GM19324 (cell line): Measurements from ENCODE around the gene KCP.
A peak's percentile ranks its signal among the peaks of the same experiment; 100 is the strongest.
"Not testable (repeated sequence)": the region's sequence is repeated elsewhere in the genome, so short reads cannot be mapped to it uniquely, and the experiment has no call there.

Experiments used
- ATAC-seq: cut with Tn5 transposase; IDR thresholded peaks from one replicate; pipeline ENCODE4 v1.9.1; 2021; ENCODE audit warnings: mild to moderate bottlenecking, moderate library complexity; ENCODE audit not compliant: unreplicated experiment, low FRiP score

Gene KCP

DNA sequence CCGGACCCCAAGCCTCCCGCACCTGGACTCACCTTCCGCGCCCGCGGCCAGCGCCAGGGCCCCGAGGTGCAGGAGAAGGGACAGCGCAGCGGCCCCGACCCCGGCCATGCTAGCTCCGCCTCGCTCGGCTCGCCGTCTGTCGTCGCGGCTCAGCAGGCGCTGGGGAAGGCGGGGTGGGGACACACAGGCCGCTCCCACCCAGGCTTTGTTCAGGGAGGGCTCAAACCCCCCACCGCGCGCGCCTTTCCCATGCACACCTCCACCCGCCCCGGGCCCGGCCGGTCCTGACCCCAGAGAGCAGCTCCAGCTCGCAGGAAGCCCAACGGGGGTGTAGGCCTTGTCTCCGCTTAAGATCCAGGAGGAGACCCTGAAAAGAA is at the start of gene KCP:
Gene KCP, minus strand, starts transcription at position 141 of the 377 bp plus-strand sequence. Its CDS starts 33 bp downstream, at position 108.
- ATAC-seq, result no peak

DNA sequence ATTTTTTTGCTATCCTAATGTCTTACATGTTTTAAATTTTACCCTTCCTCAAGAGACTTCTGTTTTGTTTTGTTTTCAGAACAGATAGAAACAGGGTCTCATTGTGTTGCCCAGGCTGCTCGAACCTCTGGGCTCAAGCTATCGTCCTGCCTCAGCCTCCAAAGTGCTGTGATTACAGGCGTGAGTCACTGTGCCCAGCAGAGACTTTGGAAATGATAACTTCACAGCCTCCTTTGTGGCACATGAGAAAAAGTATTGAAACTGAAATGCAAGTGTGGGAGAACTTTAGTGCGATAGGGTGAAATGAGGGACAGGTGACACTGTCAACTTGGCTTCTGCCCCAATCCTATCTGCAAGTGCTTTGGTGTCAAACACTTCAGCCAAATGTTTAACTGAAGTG is 48.8 kb upstream of the KCP start:
- no peak for ATAC-seq

DNA sequence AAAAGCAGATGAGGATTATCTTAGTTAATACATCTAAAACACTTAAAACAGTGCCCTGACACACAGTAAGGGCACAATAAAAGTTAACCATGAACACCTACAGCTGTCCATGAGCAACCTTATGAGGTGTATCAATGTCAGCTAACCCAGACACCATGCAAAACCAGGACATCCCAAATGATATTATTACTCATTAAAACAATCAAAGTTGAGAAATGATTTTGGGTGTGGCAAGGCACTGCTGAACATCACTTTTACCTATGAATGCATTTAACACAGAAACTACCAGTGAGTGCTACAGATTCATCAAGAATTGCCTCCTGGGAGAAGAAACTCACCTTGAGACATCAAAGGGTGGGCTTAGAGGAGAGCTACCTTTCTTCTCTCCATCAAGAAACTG is 45.5 kb upstream of the KCP start:
- no peak for ATAC-seq

DNA sequence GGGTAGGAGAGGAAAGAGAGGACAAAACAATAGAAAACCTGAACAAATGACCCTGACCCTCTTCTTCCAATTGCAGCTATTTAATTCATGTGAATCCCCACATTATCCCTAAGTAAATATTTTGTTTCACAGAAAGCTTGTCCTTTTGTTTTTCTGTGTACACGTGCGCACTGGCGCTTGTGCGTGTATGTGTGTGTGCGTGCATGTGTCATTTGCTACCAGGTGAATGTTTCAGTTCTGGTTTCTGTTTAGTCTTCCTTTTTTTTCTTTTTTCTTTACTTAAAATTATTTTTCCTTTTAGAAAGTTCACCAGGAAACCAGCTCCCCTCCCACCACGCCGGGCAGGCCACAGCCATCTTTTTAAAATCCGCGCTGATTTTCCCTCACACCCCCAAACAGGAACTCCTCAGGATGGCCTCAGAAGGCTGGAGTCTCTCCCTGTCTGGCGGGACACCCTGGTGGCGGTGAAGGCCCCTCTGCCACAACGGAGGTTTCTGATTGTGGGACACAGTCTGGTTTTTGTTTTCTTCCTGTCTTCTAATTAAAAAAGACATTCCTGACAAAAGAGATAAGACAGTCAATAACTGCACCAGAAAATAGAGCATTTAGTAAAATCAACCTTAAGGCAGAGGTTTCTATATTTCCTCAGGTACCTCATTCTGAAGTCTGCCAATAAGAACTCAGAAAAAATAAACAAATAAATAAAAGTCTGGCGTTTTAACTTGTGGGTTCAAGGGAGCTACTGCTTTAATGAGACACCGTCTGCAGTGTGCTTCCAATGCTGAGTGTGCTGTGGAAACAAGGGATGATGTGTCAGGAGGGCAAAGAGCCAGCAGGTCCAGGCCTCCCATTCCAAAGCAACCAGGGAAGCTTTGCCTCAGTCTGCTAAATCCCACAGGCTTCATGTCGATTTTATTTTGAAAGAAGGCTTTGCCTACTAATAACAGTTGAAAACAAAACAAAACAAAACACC is 44.6 kb upstream of the KCP start:
- peak; percentile 63 for ATAC-seq

DNA sequence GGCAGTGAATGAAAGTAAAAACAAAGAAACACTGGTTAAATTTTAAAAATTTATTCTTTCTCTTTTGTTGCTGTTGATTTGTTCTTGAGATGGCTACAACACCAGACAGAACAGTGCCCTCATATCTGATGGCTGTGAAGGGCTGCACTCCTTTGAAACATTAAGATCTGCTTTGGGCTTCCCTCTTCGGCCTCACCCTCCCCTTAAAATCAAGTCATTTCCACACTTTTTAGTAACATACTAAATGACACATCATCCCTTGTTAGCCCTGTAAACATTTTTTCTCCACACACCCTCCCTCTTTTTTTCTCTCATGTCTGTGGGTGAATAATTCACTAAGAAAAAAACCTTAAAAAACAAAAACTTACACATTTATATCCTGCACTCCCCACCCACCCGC is 43.6 kb upstream of the KCP start:
- no peak for ATAC-seq

DNA sequence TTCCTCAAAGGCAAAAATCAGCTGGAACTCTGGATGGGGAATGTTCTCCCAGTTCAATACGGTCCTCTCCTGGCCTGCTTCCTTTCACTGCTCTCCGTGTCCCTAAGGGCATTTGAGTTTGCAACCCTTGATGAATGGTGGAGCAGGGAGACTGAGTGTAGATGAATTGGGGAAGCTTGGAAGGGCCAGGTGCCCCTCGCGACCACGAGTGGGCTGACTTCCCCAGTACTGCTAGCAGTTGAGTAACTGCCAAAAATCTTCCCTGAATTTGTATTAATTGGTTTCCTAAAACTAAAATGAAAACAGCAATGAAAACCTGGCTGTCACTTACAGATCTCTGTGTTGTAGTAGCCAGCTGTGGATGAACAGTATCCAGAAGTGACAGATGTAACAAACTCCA is 40.8 kb upstream of the KCP start:
- ATAC-seq, result no peak

DNA sequence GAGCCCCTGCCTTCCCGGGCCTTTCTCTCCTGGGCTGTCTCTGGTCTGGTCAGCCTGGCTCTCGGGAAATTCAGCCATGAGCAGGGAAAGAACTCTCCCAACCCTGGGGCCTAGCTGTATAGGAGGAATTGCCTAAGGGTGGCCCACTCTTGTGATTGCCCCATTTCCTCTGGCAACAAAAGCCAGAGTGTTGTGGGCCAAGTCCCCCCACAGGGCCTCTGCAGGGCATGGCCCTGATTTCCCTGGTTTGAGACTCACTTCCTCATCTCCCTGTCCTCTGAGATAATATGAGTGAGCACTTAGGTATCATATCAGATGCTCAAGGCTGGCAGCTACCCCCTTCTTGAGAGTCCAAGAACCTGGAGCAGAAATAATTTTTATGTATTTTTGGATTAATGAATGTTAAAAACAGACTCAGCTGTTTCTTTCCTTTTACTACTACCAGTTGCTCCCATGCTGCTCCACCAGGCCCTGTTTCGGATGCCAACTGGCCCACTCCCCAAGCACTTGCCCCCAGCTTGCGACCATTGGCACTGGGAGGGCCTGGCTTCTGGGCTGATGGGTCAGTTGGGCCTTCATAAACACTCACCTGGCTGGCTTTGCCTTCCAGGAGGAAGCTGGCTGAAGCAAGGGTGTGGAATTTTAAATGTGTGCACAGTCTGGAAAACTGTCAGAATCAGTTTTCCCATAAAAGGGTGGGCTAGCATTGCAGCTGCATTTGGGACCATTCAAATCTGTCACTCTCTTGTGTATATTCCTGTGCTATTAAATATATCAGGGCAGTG is 38.7 kb upstream of the KCP start:
- no peak for ATAC-seq

DNA sequence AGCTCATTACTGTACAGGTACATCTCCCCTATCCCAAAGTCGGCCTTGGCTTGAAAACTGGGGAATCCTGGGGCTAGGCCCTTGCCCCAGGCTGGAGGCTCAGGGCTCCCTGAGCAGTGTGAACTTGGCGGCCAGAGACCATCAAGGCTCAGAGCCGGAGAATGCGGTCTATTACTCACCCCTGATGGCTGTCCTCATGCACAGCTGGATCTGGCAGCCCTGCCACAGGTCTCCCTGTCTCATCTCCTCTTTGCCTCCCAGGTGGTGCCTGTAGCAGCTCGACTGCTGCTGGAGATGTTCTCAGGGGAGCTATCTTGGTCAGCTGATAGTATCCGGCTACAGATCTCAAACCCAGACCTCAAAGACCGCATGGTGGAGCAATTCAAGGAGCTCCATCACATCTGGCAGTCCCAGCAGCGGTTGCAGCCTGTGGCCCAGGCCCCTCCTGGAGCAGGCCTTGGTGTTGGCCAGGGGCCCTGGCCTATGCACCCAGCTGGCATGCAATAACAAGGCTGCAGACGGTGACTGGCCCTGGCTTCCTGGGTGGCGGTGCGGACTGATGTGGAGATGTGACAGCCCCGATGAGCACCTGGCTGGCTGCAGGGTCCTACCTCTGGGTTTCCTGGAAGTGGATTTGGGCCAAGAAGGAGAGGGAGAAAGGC is 37.9 kb upstream of the KCP start:
- ATAC-seq, result no peak

DNA sequence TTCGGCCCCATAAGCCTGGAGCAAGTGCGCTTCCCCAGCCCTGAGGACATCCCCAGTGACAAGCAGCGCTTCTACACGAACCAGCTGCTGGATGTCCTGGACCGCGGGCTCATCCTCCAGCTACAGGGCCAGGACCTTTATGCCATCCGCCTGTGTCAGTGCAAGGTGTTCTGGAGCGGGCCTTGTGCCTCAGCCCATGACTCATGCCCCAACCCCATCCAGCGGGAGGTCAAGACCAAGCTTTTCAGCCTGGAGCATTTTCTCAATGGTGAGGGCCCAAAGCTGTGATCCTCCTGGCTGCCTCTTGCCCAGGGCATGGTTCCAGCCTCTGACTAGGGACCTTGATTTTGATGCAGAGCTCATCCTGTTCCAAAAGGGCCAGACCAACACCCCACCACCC is 37.3 kb upstream of the KCP start:
- no peak for ATAC-seq

DNA sequence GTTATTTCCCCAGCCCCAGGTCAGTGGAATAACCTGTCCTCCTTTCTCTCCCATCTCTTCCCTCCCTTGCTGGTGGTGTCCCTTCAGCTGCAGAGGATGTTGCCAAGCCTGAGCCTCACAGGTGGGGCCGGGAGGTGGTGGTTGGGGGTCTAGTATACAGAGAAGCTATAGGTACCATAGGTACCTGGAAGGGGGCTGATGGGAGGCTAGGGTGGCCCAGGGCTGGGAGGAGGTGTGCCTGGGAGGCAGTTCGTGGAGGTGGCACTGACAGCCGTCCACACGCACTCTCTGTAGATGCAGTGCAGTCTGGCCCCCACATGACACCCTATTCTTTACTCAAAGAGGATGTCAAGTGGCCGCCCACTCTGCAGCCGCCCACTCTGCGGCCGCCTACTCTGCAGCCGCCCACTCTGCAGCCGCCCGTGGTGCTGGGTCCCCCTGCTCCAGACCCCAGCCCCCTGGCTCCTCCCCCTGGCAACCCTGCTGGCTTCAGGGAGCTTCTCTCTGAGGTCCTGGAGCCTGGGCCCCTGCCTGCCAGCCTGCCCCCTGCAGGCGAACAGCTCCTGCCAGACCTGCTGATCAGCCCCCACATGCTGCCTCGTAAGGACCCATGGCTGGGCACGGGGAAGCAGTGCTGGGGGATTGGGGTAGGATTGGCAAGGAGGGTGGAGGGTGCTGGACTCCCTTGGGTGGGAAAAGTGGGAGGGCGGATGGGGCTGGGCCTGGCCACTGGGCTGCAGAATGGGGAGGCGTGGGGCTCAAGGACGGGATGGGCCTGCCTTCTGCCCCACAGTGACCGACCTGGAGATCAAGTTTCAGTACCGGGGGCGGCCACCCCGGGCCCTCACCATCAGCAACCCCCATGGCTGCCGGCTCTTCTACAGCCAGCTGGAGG is 36.7 kb upstream of the KCP start:
- no peak for ATAC-seq

DNA sequence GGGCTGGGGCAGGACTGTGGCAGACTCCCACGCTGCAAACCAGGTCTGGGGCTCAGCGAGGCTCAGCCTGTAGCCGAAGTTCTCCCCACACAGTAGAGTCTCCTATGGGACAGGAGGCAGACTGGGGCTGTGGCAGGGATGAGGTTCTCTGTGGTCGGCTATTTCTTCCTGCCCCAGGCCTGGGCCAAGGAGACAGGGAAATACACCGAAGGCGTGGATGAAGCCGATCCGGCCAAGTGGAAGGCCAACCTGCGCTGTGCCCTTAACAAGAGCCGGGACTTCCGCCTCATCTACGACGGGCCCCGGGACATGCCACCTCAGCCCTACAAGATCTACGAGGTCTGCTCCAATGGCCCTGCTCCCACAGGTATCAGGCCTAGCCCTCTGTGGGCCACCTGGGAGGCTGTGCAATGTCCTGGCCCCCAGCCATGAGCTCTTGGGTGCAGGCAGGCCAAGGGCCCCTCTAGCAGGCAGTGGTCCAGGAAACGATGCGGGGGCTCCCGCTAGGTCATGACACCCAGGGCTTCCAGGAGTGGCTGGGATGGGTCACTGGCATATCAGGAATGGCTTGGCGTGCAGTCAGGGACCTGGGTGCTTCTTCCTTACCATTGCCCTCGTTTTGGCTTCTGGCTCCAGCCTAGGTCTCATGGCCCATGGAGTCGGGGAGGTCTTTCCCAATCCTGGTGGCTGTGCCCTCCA is 35.3 kb upstream of the KCP start:
- ATAC-seq, result no peak

DNA sequence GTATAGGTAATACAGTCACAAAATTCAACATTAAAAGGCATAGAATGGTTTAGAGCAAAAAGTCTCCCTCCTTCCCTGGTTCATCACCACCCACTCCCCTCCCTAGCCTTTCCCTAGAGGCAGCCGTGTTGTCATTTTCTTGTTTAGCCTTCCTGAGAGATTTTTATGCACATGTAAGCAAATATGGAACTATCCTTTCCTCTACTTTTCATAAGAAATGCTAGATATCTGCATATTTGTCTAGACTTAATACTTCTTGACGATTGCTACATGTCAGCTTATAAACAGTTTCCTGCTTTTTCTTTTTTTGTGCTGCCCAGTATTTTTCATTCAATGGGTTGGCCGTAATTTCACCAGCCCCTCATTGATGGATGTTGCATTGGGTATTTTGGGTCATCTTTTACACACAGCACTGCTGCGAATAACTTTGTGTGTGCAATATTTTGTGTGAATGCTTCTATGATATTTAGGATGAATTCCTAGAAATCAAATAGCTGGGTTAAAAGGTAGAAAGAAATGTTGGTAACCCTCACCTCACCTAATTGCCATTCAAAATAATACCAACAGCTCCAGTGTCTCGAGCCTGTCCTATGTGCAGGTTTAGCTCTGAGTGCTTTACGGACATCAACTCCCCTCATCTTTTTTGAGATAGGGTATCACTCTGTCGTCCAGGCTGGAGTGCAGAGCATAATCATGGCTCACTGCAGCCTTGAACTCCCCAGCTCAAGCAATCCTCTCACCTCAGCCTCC is 34.2 kb upstream of the KCP start:
- ATAC-seq, result no peak

DNA sequence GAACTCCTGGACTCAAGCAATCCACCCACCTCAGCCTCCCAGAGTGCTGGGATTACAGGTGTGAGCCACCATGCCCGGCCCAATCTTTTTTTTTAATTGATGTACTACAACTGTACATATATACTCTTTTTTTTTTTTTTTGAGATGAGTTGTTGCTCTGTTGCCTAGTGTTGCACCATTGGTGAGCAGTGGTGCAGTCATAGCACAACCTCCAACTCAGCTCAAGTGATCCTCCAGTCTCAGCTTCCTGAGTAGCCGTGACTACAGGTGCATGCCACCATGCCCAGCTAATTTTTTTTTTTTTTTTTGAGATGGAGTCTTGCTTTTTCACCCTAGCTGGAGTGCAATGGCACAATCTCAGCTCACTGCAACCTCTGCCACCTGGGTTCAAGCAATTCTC is 32.7 kb upstream of the KCP start:
- not testable (repeated sequence) for ATAC-seq

DNA sequence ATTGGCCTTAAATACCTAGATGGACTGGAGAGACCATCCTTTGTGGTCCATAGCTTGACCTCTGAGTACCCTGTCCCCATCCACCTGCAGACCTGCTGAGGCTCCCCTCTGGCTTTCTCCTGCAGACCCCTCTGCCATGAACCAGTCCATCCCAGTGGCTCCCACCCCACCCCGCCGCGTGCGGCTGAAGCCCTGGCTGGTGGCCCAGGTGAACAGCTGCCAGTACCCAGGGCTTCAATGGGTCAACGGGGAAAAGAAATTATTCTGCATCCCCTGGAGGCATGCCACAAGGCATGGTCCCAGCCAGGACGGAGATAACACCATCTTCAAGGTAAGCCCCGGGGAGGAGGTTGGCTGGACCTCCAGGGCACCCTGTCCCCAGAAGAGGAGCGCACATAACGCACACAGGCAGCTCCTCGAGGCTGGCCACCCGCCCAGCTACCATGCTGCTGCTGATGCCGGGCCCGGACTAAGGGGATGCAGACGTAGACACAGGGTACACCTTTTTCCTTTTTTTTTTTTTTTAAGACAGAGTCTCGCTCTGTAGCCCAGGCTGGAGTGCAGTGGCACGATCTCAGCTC is 31.5 kb upstream of the KCP start:
- no peak for ATAC-seq

DNA sequence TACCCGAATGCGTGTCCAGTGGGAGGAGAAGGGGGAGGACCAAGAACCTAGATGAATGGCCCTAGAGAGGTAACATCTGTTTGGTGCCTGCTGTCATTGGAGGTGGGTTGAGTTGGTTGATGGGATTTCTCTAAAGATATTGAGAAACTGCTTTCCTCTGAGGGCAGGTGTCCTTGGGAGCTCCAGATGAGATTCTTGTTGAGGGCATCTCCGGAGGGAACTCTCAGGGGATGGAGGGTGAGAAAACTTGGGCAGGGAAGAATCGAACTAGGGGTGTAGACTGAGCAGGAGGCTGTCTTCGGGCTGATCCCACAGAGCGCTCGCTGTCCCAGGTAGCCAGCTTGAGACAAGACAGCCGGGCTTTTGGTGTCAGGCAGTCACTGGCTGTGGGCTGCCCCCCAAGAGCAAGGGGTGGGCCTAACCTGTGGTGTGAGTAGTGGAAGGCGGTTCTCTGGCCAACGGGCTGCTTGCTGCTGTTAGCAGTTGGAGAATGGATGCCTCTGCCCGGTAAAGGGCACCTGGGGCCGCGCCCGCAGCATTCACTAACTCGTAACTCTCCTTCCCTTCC is 30.9 kb upstream of the KCP start:
- no peak for ATAC-seq

DNA sequence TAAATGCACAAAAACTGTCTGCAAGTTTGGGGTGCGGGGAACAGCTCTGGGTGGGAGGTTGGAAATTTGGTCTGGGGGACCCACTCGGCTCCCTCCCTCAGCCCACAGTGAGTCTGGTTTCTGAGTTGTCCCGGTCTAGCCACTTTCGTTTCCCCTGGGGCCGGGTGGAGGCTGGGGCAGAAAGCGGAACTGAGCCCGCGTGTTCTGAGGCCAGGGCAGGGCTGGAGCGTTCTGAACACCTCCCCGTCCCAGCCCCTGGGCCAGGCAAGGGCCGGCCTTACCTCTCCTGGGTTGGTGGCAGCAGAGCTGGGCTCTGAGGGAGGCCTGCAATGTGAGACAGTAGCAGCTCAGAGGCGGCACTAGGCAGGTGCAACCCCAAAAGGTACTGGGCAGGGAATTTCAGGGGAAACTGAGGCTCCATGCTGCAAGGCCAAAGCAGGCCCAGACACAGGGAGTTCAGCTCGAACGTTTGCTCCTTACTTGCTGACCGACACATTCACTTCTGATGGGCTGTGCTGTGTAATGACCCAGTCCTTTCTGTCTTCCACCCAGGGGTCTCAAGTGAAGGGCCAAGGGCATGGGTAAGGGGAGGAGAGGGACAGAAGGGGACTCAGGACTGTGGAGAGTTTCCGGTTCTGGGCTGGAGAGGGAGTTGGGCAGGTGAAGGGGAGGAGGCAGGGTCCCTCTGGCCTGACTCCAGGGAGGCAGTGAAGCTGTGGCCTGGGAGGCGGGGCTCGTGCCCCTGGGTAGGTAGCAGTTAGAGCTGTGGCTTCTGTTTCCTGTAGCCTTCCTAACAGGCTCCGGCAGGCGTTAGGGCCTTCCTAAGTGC is 30.2 kb upstream of the KCP start:
- ATAC-seq, result peak; percentile 62

DNA sequence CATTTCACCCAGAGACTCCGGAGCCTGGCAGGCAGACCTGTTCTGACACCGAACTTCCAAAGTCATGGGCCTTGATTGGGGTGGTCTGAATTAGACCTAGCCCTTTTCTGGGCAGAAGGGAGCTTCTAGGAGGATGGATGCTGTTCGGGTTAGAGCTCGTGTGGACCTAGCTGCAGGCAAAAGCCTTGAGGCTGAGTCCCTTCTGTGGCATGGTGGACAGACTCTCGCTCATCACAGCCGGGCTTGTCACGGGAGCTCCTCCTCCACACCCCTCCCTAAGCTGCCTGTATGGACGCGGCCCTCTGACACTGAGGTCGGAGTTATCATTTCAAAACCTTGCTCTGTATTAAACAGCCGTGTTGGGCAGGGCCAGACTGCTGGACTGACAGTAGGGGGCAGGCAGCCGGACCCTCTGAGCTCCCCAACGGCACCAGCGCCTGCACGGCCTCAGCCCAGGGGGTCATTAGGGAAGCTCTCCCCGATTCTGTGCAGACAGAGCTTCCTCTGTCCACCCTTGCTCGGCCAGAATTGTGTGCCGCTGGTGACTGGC is 29.4 kb upstream of the KCP start:
- peak; percentile 15 for ATAC-seq
